Keratinocyte (primary cell): ENCODE measurements around the gene TAF9. TPM values are rescaled to one million over a fixed set of nuclear protein-coding genes. Genes with fewer than 3 reads are reported as not detected.

Source experiments
- DNase-seq: peaks from one replicate; pipeline ENCODE4 v3.0.0-alpha.2; 2011; ENCODE audit warnings: low read depth, missing footprints, low spot score
- FAIRE-seq: peaks from 2 replicates; lab custom pipeline; 2011; peaks lifted over from hg19 to GRCh38; lab: Jason Lieb, UNC
- H2AFZ ChIP-seq: 2 replicates; pipeline ENCODE4 v1.6.0; 2012; ENCODE audit warnings: low read length, control low read depth, inconsistent platforms; ENCODE audit not compliant: control insufficient read depth
- H3K27ac ChIP-seq: 2 replicates; pipeline ENCODE4 v1.5.1; 2011; ENCODE audit warnings: low read length; ENCODE audit not compliant: control insufficient read depth, insufficient read depth
- H3K27me3 ChIP-seq: 3 replicates; pipeline ENCODE4 v1.6.0; 2011; ENCODE audit warnings: low read length; ENCODE audit not compliant: control insufficient read depth, insufficient read depth; ENCODE audit errors: extremely low read depth
- H3K36me3 ChIP-seq, 2 experiments: 2 replicates in 1 of 2; 3 replicates in 1 of 2; pipeline ENCODE4 v1.5.1; 2011; ENCODE audit warnings: low read length in 2 of 2, mild to moderate bottlenecking in 1 of 2; ENCODE audit not compliant: control insufficient read depth in 2 of 2, insufficient read depth in 2 of 2; ENCODE audit errors: extremely low read depth in 1 of 2
- H3K4me1 ChIP-seq: 3 replicates; pipeline ENCODE4 v1.5.1; 2011; ENCODE audit warnings: low read length; ENCODE audit not compliant: control insufficient read depth, insufficient read depth; ENCODE audit errors: extremely low read depth
- H3K4me2 ChIP-seq: 3 replicates; pipeline ENCODE4 v1.6.0; 2011; ENCODE audit warnings: low read depth, low read length; ENCODE audit not compliant: control insufficient read depth, insufficient read depth; ENCODE audit errors: extremely low read depth
- H3K4me3 ChIP-seq, 3 experiments: fragments of 200-600 bp in 1 of 3; sonication (generic) in 1 of 3; 2 replicates in 2 of 3; 3 replicates in 1 of 3; pipeline ENCODE4 v1.5.1; 2011 to 2016; ENCODE audit warnings: low read length in 3 of 3, mild to moderate bottlenecking in 3 of 3, control low read depth in 2 of 3, inconsistent platforms in 1 of 3, low read depth in 1 of 3, mixed read lengths in 1 of 3, mixed run types in 1 of 3, moderate library complexity in 1 of 3; ENCODE audit not compliant: control insufficient read depth in 2 of 3, insufficient read depth in 2 of 3; ENCODE audit errors: extremely low read depth in 1 of 3
- H3K79me2 ChIP-seq: 2 replicates; pipeline ENCODE4 v1.6.0; 2012; ENCODE audit warnings: low read length; ENCODE audit not compliant: control insufficient read depth, insufficient read depth
- H3K9ac ChIP-seq: 3 replicates; pipeline ENCODE4 v1.6.0; 2011; ENCODE audit warnings: low read length; ENCODE audit not compliant: control insufficient read depth, insufficient read depth; ENCODE audit errors: extremely low read depth
- H3K9me1 ChIP-seq: 3 replicates; pipeline ENCODE4 v1.6.0; 2011; ENCODE audit warnings: low read length; ENCODE audit not compliant: control insufficient read depth, insufficient read depth; ENCODE audit errors: extremely low read depth
- H3K9me3 ChIP-seq: 2 replicates; pipeline ENCODE4 v1.5.1; 2012; ENCODE audit warnings: low read depth, low read length; ENCODE audit not compliant: control insufficient read depth
- H4K20me1 ChIP-seq: 3 replicates; pipeline ENCODE4 v1.6.0; 2011; ENCODE audit warnings: low read length; ENCODE audit not compliant: control insufficient read depth, insufficient read depth; ENCODE audit errors: extremely low read depth
- CTCF ChIP-seq, 3 experiments: IDR thresholded peaks in 1 of 3; conservative IDR thresholded peaks in 1 of 3; optimal IDR thresholded peaks in 1 of 3; 2 replicates in 2 of 3; 3 replicates in 1 of 3; pipeline versions ENCODE3 to v1.5.1; 2011; ENCODE audit warnings: low read length in 3 of 3, mild to moderate bottlenecking in 3 of 3, moderate library complexity in 2 of 3, control low read depth in 1 of 3, inconsistent platforms in 1 of 3; ENCODE audit not compliant: insufficient read depth in 2 of 3; ENCODE audit errors: extremely low read depth in 1 of 3
- EZH2 ChIP-seq: IDR thresholded peaks from one replicate; pipeline ENCODE4 v1.6.1; 2012; ENCODE audit warnings: inconsistent platforms, mild to moderate bottlenecking, low read length, moderate library complexity
- dilution Hi-C: fragments of 300-500 bp; cut with MboI; formaldehyde crosslinking; loops from one replicate; pipeline ENCODE4 v1.7.0; 2020; ENCODE audit warnings: low sequenced_read_pairs; ENCODE audit not compliant: extremely low pct_ligation_motif_present
- polyA plus RNA-seq, 5 experiments: library from polyadenylated mRNA; depleted of rRNA in 3 of 5; stranded (reverse) in 3 of 5; stranded (forward) in 1 of 5; unstranded in 1 of 5; fragments of >200 nt; gene quantifications; 1 replicate in 1 of 5; 2 replicates in 3 of 5; 3 replicates in 1 of 5; pipeline versions ENCODE4 v1.2.1 to v1.2.3, GENCODE V29; 2011 to 2012; ENCODE audit warnings: missing spikeins in 2 of 5, low read depth in 1 of 5, low replicate concordance in 1 of 5

The TAF9 gene
- polyA plus RNA-seq, 1 donor (not counting 4 experiments of a cell fraction or from before 2014, with no cell fraction given) = 237 TPM

GRCh38 chr5:69360442-69360841, 8.9 kb downstream of the TAF9 start:
- H3K79me2 ChIP-seq = peaks cover 45% of the 10 kb centered on the region
- no peaks in the 10 kb centered on the region for H3K9me3 ChIP-seq
- dilution Hi-C loops = no loop called here
- H2AFZ ChIP-seq = no peak overlapping the region
- H3K36me3 ChIP-seq = peaks cover 12 to 15% of the 10 kb centered on the region in 2 experiments
- TF ChIP-seq EZH2 (no peak), CTCF (optimal IDR thresholded peaks at IDR 0.05 in 1 of 3, IDR thresholded peaks at IDR 0.05 in 1 of 3, conservative IDR thresholded peaks at IDR 0.05 in 1 of 3; ENCODE audit: extremely low read depth in 1 of 3, insufficient read depth in 2 of 3, low read length in 3 of 3) (no peak)
- DNase-seq (no peak), FAIRE-seq (no peak)
- no peak overlapping the region for H3K4me3 ChIP-seq
- H4K20me1 ChIP-seq = no peaks in the 10 kb centered on the region
- H3K27me3 ChIP-seq = no peaks in the 10 kb centered on the region
- H3K4me2 ChIP-seq = no peak overlapping the region
- no peaks in the 10 kb centered on the region for H3K9me1 ChIP-seq
- H3K27ac ChIP-seq = no peak overlapping the region
- H3K9ac ChIP-seq = no peak overlapping the region
- H3K4me1 ChIP-seq = no peaks in the 10 kb centered on the region

- Histone ChIP-seq H3K9me1 (no peaks in the 10 kb centered on the region), H3K9me3 (no peaks in the 10 kb centered on the region), H4K20me1 (no peaks in the 10 kb centered on the region), H3K79me2 (peaks cover 37% of the 10 kb centered on the region), H3K27me3 (no peaks in the 10 kb centered on the region), H3K27ac (no peak overlapping the region), H3K4me3 (no peak overlapping the region), H3K4me2 (no peak overlapping the region), H3K9ac (no peak overlapping the region), H3K36me3 (peaks cover 8 to 13% of the 10 kb centered on the region in 2 experiments), H3K4me1 (no peaks in the 10 kb centered on the region), H2AFZ (no peak overlapping the region)
- DNase-seq (no peak), FAIRE-seq (no peak)
- TF ChIP-seq CTCF (optimal IDR thresholded peaks at IDR 0.05 in 1 of 3, IDR thresholded peaks at IDR 0.05 in 1 of 3, conservative IDR thresholded peaks at IDR 0.05 in 1 of 3; ENCODE audit: extremely low read depth in 1 of 3, insufficient read depth in 2 of 3, low read length in 3 of 3) = no peak
- no peak for TF ChIP-seq EZH2
- dilution Hi-C loops = no loop called here
These were observed 9.6 kb downstream of the TAF9 start for GRCh38 chr5:69359699-69360098.
